ENCODE results near the gene ZNF277. TPM values are rescaled to one million over a fixed set of nuclear protein-coding genes. Genes with fewer than 3 reads are reported as not detected.

The ZNF277 gene
- total RNA-seq, 1 donor from 2014 or later = 21.6 TPM

DNA sequence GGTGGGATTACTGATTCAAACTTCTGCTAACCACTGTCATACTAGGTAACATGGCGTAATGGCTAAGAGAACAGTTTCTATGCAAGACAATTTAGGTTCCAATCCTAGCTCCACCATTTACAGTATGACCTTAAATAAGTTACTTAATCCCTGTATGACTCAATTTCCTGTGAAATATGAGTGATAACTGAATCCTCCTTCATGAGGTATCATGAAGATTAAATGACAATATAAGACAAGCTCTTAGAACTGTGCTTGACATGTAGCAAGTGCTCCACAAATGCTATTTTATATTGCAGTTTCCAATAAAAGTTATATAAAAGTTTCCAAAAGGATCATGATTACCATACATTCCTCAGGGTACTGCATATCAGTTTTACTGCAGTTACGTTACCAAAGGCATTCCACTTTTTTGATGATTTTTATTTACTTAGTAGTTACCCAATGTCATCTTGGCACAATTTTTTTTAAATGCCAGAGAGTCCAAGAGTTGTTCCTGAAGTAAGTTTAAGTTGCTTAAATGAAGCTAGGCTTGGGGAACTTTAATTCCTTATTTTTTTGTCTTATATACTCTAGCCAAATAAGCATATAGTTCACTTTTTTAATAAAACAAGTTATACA, 7.3 kb upstream of the ZNF277 start:
- no peak for TF ChIP-seq CTCF (IDR thresholded peaks at IDR 0.05)
- no peak for TF ChIP-seq POLR2A (IDR thresholded peaks at IDR 0.05)
- no peak for TF ChIP-seq POLR2AphosphoS5 (IDR thresholded peaks at IDR 0.05; ENCODE audit: insufficient read depth in 1 of 2, low read depth in 1 of 2)
- no peak overlapping the region for H3K27ac ChIP-seq
- intact Hi-C loops (cut with DNase I) = no loop called here

DNA sequence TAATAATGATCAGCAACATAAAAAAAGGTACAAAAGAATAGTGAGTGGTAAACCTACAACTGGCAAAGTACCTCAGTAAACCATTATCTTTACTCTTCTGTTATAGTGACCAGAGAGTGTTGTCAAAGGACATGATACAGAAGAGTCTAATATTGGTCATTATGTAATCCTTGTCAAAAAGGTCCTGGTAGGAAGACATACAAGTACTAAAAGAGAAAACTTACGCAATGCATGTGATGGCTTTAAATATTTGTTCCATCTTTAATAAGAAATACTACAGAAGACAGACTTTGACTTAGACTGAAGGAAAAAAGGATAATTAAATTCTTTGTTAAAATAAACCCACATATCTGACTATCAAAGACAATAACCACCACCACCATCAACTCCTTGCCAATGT, 6.8 kb upstream of the ZNF277 start:
- intact Hi-C loops (cut with DNase I) = no loop called here
- no peaks in the 10 kb centered on the region for H3K36me3 ChIP-seq
- no peak overlapping the region for H3K4me3 ChIP-seq
- TF ChIP-seq POLR2A (IDR thresholded peaks at IDR 0.05) (no peak), POLR2AphosphoS5 (IDR thresholded peaks at IDR 0.05; ENCODE audit: insufficient read depth in 1 of 2, low read depth in 1 of 2) (no peak), CTCF (IDR thresholded peaks at IDR 0.05) (no peak)
- DNase-seq (ENCODE audit: extremely low spot score in 2 of 2) = no peak
- H3K27me3 ChIP-seq = no peaks in the 10 kb centered on the region
- H3K4me1 ChIP-seq = peaks cover 23% of the 10 kb centered on the region
- no peak overlapping the region for H3K27ac ChIP-seq
- H3K9me3 ChIP-seq = no peaks in the 10 kb centered on the region

More for the DNA sequence above, 7.3 kb upstream of the ZNF277 start:
- Histone ChIP-seq H3K4me1 (peaks cover 19% of the 10 kb centered on the region), H3K27me3 (no peaks in the 10 kb centered on the region), H3K4me3 (no peak overlapping the region), H3K9me3 (no peaks in the 10 kb centered on the region), H3K36me3 (no peaks in the 10 kb centered on the region)
- no peak for DNase-seq (ENCODE audit: extremely low spot score in 2 of 2)

- intact Hi-C loops (cut with DNase I) = no loop called here
- Histone ChIP-seq H3K4me1 (peaks cover 26% of the 10 kb centered on the region), H3K9me3 (no peaks in the 10 kb centered on the region), H3K27ac (no peak overlapping the region), H3K4me3 (no peak overlapping the region), H3K27me3 (no peaks in the 10 kb centered on the region), H3K36me3 (no peaks in the 10 kb centered on the region)
- no peak for TF ChIP-seq CTCF (IDR thresholded peaks at IDR 0.05)
- TF ChIP-seq POLR2A (IDR thresholded peaks at IDR 0.05) = no peak
- DNase-seq (ENCODE audit: extremely low spot score in 2 of 2) = no peak
These were observed 5.1 kb upstream of the ZNF277 start for GRCh38 chr7:112201411-112201810.

- Histone ChIP-seq H3K36me3 (no peaks in the 10 kb centered on the region), H3K9me3 (no peaks in the 10 kb centered on the region), H3K4me1 (peaks cover 26% of the 10 kb centered on the region), H3K27me3 (no peaks in the 10 kb centered on the region), H3K27ac (no peak overlapping the region), H3K4me3 (no peak overlapping the region)
- TF ChIP-seq POLR2A (IDR thresholded peaks at IDR 0.05) (no peak), POLR2AphosphoS5 (IDR thresholded peaks at IDR 0.05; ENCODE audit: insufficient read depth in 1 of 2, low read depth in 1 of 2) (no peak), CTCF (IDR thresholded peaks at IDR 0.05) (no peak)
- intact Hi-C loops (cut with DNase I) = no loop called here
- no peak for DNase-seq (ENCODE audit: extremely low spot score in 2 of 2)
These were observed 4.7 kb upstream of the ZNF277 start for GRCh38 chr7:112201839-112202238.

DNA sequence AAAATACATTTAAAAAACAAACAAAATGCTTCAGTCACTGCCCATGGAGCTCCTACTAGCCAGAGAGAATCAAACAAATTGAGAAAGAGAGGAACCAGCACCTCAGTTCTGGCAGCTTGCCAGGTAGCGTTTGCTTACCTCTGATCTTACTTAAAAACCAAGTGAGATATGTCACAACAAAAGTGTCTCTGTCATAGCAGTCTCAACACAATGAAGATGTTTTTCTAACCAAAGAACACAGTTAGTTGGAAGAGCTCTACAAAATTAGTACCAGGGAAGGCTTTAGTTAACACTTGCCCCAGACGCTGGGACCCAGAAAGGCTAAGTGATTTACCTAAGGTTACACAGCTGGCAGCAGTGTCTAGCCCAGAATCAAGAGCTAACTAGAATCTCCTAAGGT, 3.7 kb upstream of the ZNF277 start:
- Histone ChIP-seq H3K4me1 (peaks cover 35% of the 10 kb centered on the region), H3K27ac (no peak overlapping the region), H3K36me3 (no peaks in the 10 kb centered on the region), H3K27me3 (no peaks in the 10 kb centered on the region), H3K4me3 (no peak overlapping the region), H3K9me3 (no peaks in the 10 kb centered on the region)
- no peak for DNase-seq (ENCODE audit: extremely low spot score in 2 of 2)
- no peak for TF ChIP-seq CTCF (IDR thresholded peaks at IDR 0.05)
- no peak for TF ChIP-seq POLR2A (IDR thresholded peaks at IDR 0.05)
- no peak for TF ChIP-seq POLR2AphosphoS5 (IDR thresholded peaks at IDR 0.05; ENCODE audit: insufficient read depth in 1 of 2, low read depth in 1 of 2)
- intact Hi-C loops (cut with DNase I) = no loop called here

Measured in vagina (tissue), 2 donors.